Dedifferentiated amniotic fluid mesenchymal stem cell (primary cell): Measurements from ENCODE around the gene APOL1.
"Not testable (repeated sequence)": the region's sequence is repeated elsewhere in the genome, so short reads cannot be mapped to it uniquely, and the experiment has no call there.

Experiments
- DNase-seq: peaks from one replicate; pipeline ENCODE4 v3.0.0-alpha.2; 2016; ENCODE audit errors: extremely low spot score

Gene APOL1, protein sequence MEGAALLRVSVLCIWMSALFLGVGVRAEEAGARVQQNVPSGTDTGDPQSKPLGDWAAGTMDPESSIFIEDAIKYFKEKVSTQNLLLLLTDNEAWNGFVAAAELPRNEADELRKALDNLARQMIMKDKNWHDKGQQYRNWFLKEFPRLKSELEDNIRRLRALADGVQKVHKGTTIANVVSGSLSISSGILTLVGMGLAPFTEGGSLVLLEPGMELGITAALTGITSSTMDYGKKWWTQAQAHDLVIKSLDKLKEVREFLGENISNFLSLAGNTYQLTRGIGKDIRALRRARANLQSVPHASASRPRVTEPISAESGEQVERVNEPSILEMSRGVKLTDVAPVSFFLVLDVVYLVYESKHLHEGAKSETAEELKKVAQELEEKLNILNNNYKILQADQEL

GRCh38 chr22:36252754-36253522 is at the start of gene APOL1:
TSS of gene APOL1 (plus strand) at chr22:36253133. CDS start at chr22:36254956, 1,823 bp downstream.
- peak; percentile 32 for DNase-seq

GRCh38 chr22:36203441-36203840 is 49.5 kb upstream of the APOL1 start:
- not testable (repeated sequence) for DNase-seq

DNA sequence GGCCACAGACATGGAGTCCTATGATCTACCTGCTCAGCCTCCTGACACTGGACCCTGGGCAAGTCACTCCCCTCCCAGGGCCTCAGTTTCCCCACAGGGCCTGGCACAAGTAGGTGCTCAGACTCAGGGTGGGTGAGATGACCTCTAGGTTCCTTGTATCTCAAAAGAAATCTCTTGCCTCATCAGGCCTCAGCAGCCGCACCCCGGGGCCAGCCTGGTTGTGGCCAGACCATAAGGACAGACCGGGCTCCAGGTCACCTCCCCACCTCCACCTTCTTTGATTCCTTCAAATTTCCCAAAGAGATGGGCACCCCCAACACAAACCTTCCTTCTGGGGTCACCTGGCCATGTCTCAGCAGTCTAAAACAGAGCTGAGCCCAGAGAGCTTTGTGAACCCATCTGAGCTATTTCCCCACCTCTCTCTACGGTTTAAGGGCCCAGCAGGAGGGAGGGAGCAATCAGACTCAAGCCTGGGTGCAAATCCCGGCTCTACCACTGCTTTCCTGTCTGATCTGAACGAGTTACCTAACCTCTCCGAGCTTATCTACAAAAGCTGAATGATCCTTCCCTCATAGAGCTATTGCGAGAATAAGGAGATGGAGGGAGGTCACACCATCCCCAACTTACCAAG is 48.8 kb upstream of the APOL1 start:
- no peak for DNase-seq

- no peak for DNase-seq
Observed at GRCh38 chr22:36204632-36205015, 48.3 kb upstream of the APOL1 start.

GRCh38 chr22:36205573-36205972 is 47.4 kb upstream of the APOL1 start:
- not testable (repeated sequence) for DNase-seq

GRCh38 chr22:36206255-36206654 is 46.7 kb upstream of the APOL1 start:
- no peak for DNase-seq

- no peak for DNase-seq
Observed at GRCh38 chr22:36208162-36208765, 44.7 kb upstream of the APOL1 start.

GRCh38 chr22:36208914-36209313 is 44.0 kb upstream of the APOL1 start:
- no peak for DNase-seq

DNA sequence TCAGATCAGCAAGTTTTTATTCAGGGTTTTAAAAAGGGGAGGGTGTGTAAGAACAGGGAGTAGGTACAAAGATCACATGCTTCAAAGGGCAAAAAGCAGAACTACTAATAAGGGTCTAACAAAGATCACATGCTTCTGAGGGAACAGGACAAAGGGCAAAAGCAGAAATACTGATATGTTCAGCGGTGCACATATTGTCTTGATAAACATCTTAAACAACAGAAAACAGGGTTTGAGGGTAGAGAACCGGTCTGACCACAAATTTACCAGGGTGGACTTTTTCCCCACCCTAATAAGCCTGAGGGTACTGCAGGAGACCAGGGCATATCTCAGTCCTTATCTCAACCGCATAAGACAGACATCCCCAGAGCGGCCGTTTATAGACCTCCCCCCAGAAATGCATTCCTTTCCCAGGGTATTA is 43.4 kb upstream of the APOL1 start:
- DNase-seq: not testable (repeated sequence)

GRCh38 chr22:36210224-36210623 is 42.7 kb upstream of the APOL1 start:
- DNase-seq: no peak

GRCh38 chr22:36211237-36211861 is 41.6 kb upstream of the APOL1 start:
- no peak for DNase-seq

DNA sequence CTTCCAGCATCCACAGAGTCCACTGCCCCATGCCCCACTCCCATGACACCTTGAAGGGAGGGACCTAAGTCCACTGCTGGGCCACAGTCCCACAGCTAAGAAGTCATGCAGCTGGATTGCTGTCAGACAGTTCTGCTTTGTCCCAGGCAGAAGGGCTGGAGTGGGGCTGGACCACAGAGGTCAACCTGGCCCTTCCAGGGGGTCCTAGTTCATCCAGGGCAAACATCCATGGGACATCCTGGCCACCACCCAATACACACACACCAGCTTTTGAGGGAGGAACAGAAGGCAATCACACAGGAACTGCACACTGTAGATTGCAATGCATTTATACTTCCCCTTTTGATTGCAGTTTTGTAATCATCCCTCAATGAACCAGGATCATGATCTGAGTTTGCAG is 40.0 kb upstream of the APOL1 start:
- DNase-seq: no peak

GRCh38 chr22:36213586-36213985 is 39.3 kb upstream of the APOL1 start:
- no peak for DNase-seq

GRCh38 chr22:36215981-36216380 is 37.0 kb upstream of the APOL1 start:
- no peak for DNase-seq

GRCh38 chr22:36218648-36219193 is 34.2 kb upstream of the APOL1 start:
- no peak for DNase-seq

DNA sequence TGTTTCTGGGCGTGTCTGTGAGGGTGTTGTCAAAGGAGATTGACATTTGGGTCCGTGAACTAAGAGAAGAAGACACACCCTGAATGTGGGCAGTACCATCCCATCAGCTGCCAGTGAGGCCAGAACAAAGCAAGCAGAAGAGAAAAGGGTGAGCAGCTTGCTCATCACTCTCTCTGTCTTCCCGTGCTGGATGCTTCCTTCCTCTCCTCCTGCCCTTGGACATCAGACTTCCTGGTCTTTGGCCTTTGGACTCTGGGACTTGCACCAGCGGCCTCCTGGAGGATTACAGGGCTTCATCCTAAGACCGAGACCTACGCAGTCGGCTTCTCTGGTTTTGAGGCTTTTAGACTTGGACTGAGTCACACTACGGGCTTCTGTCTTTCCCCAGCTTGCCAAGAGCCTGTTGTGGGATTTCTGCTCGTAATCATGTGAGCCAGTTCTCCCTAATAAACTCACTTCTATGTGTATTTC is 32.4 kb upstream of the APOL1 start:
- no peak for DNase-seq

DNA sequence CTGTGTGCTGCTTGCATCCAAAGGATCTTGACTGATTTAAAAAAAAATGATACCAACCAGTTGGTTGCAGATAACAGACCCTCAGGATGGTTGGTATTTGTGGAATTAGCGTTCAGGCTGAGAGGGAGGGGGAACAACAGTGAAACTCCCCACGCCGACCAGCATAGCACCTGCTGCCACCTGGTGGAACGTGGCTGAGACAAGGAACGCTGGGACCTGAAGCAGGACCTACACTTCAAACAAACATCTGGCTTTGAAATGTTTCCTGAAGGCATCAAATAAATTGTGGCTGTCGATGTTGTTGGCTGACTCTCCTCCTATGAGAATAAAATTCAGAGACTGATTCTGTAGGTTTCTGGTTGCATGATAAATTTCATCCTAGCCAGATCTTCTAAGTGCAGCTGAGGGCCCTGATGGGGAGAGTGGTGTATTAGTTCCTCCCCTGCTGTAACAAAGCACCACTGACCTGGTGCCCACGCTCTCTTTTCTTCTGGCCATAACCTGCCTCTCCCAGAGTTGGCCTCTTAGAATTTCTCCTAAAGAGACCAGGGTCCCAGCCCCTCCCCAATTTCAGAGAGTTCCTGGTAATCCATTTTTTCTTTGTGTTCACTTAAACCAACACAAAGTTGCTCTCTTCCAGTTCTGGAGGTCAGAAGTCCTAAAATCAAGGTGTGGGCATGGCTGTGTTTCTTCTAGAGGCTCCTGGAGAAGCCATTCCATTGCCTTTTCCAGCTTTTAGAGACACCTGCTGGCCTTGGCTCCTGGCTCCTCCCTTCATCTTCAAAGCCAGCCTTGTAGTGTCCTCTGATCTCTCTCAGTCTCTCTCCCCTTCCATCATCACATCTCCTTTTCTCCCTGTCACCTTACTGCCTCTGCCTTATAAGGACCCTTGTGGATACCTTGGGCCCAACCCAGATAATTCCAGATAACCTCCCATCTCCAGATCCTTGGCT is 30.9 kb upstream of the APOL1 start:
- DNase-seq: no peak

DNA sequence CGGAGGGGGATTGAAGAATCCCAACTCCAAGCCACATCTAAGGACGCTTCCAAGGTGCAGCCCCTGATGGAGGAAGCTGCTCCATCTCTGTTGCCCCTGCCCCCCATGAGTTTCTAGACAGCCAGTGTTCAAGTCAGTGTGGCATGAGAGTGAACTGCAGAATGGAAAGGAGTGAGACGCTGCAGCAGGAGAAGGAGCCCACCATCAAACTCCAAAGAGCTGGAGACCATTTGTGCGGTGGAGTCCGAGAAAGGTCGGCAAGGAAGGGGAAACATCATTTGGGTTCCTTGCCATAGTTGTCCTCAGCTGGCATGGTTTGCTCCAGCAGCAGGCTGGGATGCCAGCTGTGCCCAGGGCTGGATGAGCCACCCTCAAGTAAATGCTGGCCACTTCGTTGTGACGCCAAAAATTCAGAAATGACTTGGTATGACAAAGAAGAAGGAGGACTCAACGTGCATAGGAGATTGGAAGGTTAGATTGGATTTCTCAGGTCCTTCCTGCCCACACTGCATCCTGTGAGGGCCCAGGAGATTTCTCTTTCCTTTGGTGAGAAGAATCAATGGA is 30.0 kb upstream of the APOL1 start:
- no peak for DNase-seq

GRCh38 chr22:36223504-36223903 is 29.4 kb upstream of the APOL1 start:
- DNase-seq: no peak

DNA sequence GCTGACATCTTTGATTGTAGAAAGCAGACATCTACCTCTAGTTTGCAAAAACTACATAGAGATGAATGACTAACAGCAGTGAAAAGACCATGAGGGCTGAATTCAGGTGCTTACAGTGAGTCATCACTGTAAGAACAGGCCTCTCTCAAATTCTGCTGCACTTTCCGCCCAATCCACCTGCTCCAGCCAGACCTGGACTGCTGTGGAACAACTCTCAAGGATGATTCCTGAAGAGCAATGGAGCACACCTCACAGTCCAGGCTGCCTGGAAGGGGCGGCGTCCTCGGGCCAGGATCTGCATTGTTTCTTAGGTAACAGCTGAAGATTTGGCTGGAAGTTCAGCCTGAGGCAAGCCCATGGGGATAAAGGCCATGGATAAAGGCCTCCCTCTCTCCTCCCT is 28.7 kb upstream of the APOL1 start:
- no peak for DNase-seq
